Parathyroid adenoma (tissue), 2 donors: ENCODE measurements around the gene CEP68.

Source experiments
- H2AFZ ChIP-seq: fragments of 300-600 bp; sonication (generic); one replicate; pipeline ENCODE4 v1.7.0; 2017; ENCODE audit warnings: antibody characterized with exemption, mild to moderate bottlenecking
- H3K27ac ChIP-seq: fragments of 300-600 bp; sonication (generic); one replicate; pipeline ENCODE4 v1.7.0; 2017
- H3K27me3 ChIP-seq: fragments of 300-600 bp; sonication (generic); one replicate; pipeline ENCODE4 v1.7.0; 2017; ENCODE audit warnings: low read length; ENCODE audit not compliant: control insufficient read depth, insufficient read depth
- H3K36me3 ChIP-seq: fragments of 300-600 bp; sonication (generic); one replicate; pipeline ENCODE4 v1.7.0; 2017; ENCODE audit warnings: low read length; ENCODE audit not compliant: control insufficient read depth, insufficient read depth
- H3K4me1 ChIP-seq: fragments of 300-600 bp; sonication (generic); one replicate; pipeline ENCODE4 v1.7.0; 2017; ENCODE audit warnings: control low read depth
- H3K4me2 ChIP-seq: fragments of 300-600 bp; sonication (generic); one replicate; pipeline ENCODE4 v1.7.0; 2017; ENCODE audit warnings: low read length
- H3K4me3 ChIP-seq: fragments of 300-600 bp; sonication (generic); one replicate; pipeline ENCODE4 v1.7.0; 2017; ENCODE audit warnings: low read depth, low read length
- H3K79me2 ChIP-seq: fragments of 300-600 bp; sonication (generic); one replicate; pipeline ENCODE4 v1.7.0; 2017; ENCODE audit warnings: control low read depth
- H3K9ac ChIP-seq: fragments of 300-600 bp; sonication (generic); one replicate; pipeline ENCODE4 v1.7.0; 2017; ENCODE audit warnings: mild to moderate bottlenecking
- H3K9me3 ChIP-seq: fragments of 300-600 bp; sonication (generic); one replicate; pipeline ENCODE4 v1.7.0; 2017; ENCODE audit warnings: low read length; ENCODE audit not compliant: control insufficient read depth
- TF ChIP-seq, protein P1 (sequence below): fragments of 300-600 bp; sonication (generic); IDR thresholded peaks from one replicate; pipeline ENCODE4 v1.7.0; 2017; ENCODE audit warnings: antibody characterized with exemption, mild to moderate bottlenecking
- donor health status: primary hyperparathyroidism.

CEP68 gene

DNA sequence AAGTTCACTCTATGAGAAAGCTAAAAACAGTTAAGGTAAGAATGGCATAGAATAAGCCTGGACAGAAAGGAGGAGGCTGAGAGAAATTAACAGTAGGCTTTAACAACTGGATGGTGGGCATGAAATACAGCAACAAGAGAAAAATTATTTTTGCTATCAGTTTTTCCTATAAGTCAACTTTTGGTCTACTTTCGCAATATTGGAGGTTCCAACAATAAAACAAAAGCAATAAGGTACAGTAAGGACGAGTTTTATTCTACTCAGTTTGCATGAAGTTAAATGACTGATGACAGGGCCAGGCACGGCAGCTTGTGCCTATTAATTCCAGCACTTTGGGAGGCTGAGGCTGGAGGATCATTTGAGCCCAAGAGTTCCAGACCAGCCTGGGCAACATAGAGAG, 56.4 kb downstream of the CEP68 start:
- peaks cover 78% of the 10 kb centered on the region for H3K79me2 ChIP-seq
- no peaks in the 10 kb centered on the region for H3K36me3 ChIP-seq
- H3K9me3 ChIP-seq: no peaks in the 10 kb centered on the region
- H3K4me1 ChIP-seq: no peaks in the 10 kb centered on the region
- no peak overlapping the region for H3K9ac ChIP-seq
- TF ChIP-seq, protein P1, sequence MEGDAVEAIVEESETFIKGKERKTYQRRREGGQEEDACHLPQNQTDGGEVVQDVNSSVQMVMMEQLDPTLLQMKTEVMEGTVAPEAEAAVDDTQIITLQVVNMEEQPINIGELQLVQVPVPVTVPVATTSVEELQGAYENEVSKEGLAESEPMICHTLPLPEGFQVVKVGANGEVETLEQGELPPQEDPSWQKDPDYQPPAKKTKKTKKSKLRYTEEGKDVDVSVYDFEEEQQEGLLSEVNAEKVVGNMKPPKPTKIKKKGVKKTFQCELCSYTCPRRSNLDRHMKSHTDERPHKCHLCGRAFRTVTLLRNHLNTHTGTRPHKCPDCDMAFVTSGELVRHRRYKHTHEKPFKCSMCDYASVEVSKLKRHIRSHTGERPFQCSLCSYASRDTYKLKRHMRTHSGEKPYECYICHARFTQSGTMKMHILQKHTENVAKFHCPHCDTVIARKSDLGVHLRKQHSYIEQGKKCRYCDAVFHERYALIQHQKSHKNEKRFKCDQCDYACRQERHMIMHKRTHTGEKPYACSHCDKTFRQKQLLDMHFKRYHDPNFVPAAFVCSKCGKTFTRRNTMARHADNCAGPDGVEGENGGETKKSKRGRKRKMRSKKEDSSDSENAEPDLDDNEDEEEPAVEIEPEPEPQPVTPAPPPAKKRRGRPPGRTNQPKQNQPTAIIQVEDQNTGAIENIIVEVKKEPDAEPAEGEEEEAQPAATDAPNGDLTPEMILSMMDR: no peak
- H2AFZ ChIP-seq: no peak overlapping the region
- no peak overlapping the region for H3K4me2 ChIP-seq
- no peak overlapping the region for H3K4me3 ChIP-seq
- H3K27me3 ChIP-seq: no peaks in the 10 kb centered on the region
- H3K27ac ChIP-seq: no peak overlapping the region

GRCh38 chr2:65113229-65113628, 57.0 kb downstream of the CEP68 start:
- Histone ChIP-seq H2AFZ (no peak overlapping the region), H3K36me3 (no peaks in the 10 kb centered on the region), H3K4me3 (no peak overlapping the region), H3K4me1 (no peaks in the 10 kb centered on the region), H3K9me3 (no peaks in the 10 kb centered on the region), H3K4me2 (no peak overlapping the region), H3K27ac (no peak overlapping the region), H3K27me3 (no peaks in the 10 kb centered on the region), H3K79me2 (peaks cover 80% of the 10 kb centered on the region), H3K9ac (no peak overlapping the region)
- TF ChIP-seq, protein P1: no peak

DNA sequence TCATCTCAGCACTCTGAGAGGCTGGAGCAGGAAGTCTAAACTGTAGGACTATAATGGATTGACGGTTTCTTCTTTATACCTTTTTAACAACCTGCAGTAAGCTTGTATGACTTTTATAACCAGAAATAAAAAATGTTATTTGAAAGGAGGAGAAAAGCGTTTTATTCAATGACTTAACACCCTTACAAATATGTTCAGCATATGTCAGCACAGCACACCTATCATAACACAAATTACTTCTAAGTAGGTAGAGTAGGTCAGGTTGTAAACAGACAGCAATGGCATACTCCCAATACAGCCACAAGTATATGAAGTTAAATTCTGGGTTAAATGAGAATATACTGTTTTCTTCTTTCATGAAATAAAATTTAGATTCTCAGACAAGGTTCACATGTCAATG, 57.6 kb downstream of the CEP68 start:
- Histone ChIP-seq H3K79me2 (peaks cover 82% of the 10 kb centered on the region), H3K4me2 (no peak overlapping the region), H3K36me3 (no peaks in the 10 kb centered on the region), H3K4me1 (no peaks in the 10 kb centered on the region), H3K27ac (no peak overlapping the region), H3K27me3 (no peaks in the 10 kb centered on the region), H3K4me3 (no peak overlapping the region), H3K9ac (no peak overlapping the region), H2AFZ (no peak overlapping the region), H3K9me3 (no peaks in the 10 kb centered on the region)
- TF ChIP-seq, protein P1: no peak

- Histone ChIP-seq H3K79me2 (peaks cover 82% of the 10 kb centered on the region), H2AFZ (no peak overlapping the region), H3K4me1 (no peaks in the 10 kb centered on the region)
Measured at GRCh38 chr2:65114921-65115320, 58.7 kb downstream of the CEP68 start.

GRCh38 chr2:65116645-65117044, 60.4 kb downstream of the CEP68 start:
- no peak overlapping the region for H3K4me3 ChIP-seq
- no peak overlapping the region for H3K4me2 ChIP-seq
- H3K4me1 ChIP-seq: no peaks in the 10 kb centered on the region
- H3K27ac ChIP-seq: no peak overlapping the region
- no peaks in the 10 kb centered on the region for H3K27me3 ChIP-seq
- peaks cover 83% of the 10 kb centered on the region for H3K79me2 ChIP-seq
- H3K36me3 ChIP-seq: no peaks in the 10 kb centered on the region
- H2AFZ ChIP-seq: no peak overlapping the region
- H3K9ac ChIP-seq: no peak overlapping the region
- no peaks in the 10 kb centered on the region for H3K9me3 ChIP-seq
- TF ChIP-seq, protein P1: no peak

More at GRCh38 chr2:65114921-65115320, 58.7 kb downstream of the CEP68 start:
- Histone ChIP-seq H3K4me3 (no peak overlapping the region), H3K9ac (no peak overlapping the region), H3K9me3 (no peaks in the 10 kb centered on the region), H3K36me3 (no peaks in the 10 kb centered on the region), H3K4me2 (no peak overlapping the region), H3K27ac (no peak overlapping the region), H3K27me3 (no peaks in the 10 kb centered on the region)
- TF ChIP-seq, protein P1: no peak
